ENCODE data around the gene ISM1.
"Not testable (repeated sequence)": the region's sequence is repeated elsewhere in the genome, so short reads cannot be mapped to it uniquely, and the experiment has no call there.

ISM1 gene

GRCh38 chr20:13234961-13235360, 13.9 kb downstream of the ISM1 start:
- H3K4me1 ChIP-seq (ENCODE audit: control insufficient read depth, insufficient read depth, low read depth, low read length), result peaks cover 4% of the 10 kb centered on the region
- no peak overlapping the region for H3K4me2 ChIP-seq (ENCODE audit: low read length, poor library complexity, severe bottlenecking)
- no peak overlapping the region for H3K4ac ChIP-seq (ENCODE audit: low read depth in 1 of 2, low read length in 2 of 2)
- H3K18ac ChIP-seq (ENCODE audit: low read depth in 1 of 2, low read length in 2 of 2), result no peak overlapping the region
- no peaks in the 10 kb centered on the region for H3K9me3 ChIP-seq (ENCODE audit: control insufficient read depth, low read length)
- no peak for DNase-seq
- no peak overlapping the region for H2BK12ac ChIP-seq (ENCODE audit: low read length in 2 of 2)
- H3K23ac ChIP-seq (ENCODE audit: low read length in 2 of 2), result no peak overlapping the region
- no peak overlapping the region for H3K4me3 ChIP-seq (ENCODE audit: insufficient read depth in 1 of 2, low read depth in 1 of 2, low read length in 2 of 2)
- no peaks in the 10 kb centered on the region for H3K79me1 ChIP-seq (replicated peaks; ENCODE audit: low read length, poor library complexity, severe bottlenecking)
- H2AK5ac ChIP-seq (ENCODE audit: low read length, severe bottlenecking), result no peak overlapping the region
- H2BK15ac ChIP-seq (ENCODE audit: low read depth, poor library complexity, severe bottlenecking), result no peak overlapping the region
- no peak overlapping the region for H4K91ac ChIP-seq (ENCODE audit: low read length)
- 50% methylated on average over 1 of the region's 1 CpG for WGBS
- no peaks in the 10 kb centered on the region for H3K36me3 ChIP-seq (ENCODE audit: control insufficient read depth in 1 of 2, insufficient read depth in 2 of 2, low read depth in 1 of 2, low read length in 2 of 2)
- H3K27me3 ChIP-seq (ENCODE audit: control insufficient read depth in 1 of 2, insufficient read depth in 1 of 2, low read length in 2 of 2), result no peaks in the 10 kb centered on the region
- H2AFZ ChIP-seq (ENCODE audit: low read depth, low read length), result no peak overlapping the region
- H2BK120ac ChIP-seq (ENCODE audit: low read depth, low read length), result no peak overlapping the region
- H2BK5ac ChIP-seq (ENCODE audit: low read depth, low read length, poor library complexity, severe bottlenecking), result no peak overlapping the region
- no peak overlapping the region for H3K14ac ChIP-seq (ENCODE audit: low read length in 2 of 2)
- H3K27ac ChIP-seq (ENCODE audit: low read length, poor library complexity, severe bottlenecking), result no peak overlapping the region
- H4K8ac ChIP-seq (ENCODE audit: low read length), result no peak overlapping the region
- H3K9ac ChIP-seq (ENCODE audit: low read length), result no peak overlapping the region

- not testable (repeated sequence) for DNase-seq; H2AFZ ChIP-seq (ENCODE audit: low read depth, low read length); H3K9me3 ChIP-seq (ENCODE audit: control insufficient read depth, low read length); H2BK5ac ChIP-seq (ENCODE audit: low read depth, low read length, poor library complexity, severe bottlenecking); H2AK5ac ChIP-seq (ENCODE audit: low read length, severe bottlenecking); H4K91ac ChIP-seq (ENCODE audit: low read length); H3K4me1 ChIP-seq (ENCODE audit: control insufficient read depth, insufficient read depth, low read depth, low read length); H3K23ac ChIP-seq (ENCODE audit: low read length in 2 of 2); H3K18ac ChIP-seq (ENCODE audit: low read depth in 1 of 2, low read length in 2 of 2); H3K4me2 ChIP-seq (ENCODE audit: low read length, poor library complexity, severe bottlenecking); H3K27me3 ChIP-seq (ENCODE audit: control insufficient read depth in 1 of 2, insufficient read depth in 1 of 2, low read length in 2 of 2); H3K36me3 ChIP-seq (ENCODE audit: control insufficient read depth in 1 of 2, insufficient read depth in 2 of 2, low read depth in 1 of 2, low read length in 2 of 2); H3K14ac ChIP-seq (ENCODE audit: low read length in 2 of 2); H3K79me1 ChIP-seq (replicated peaks; ENCODE audit: low read length, poor library complexity, severe bottlenecking); H2BK120ac ChIP-seq (ENCODE audit: low read depth, low read length); H2BK15ac ChIP-seq (ENCODE audit: low read depth, poor library complexity, severe bottlenecking); H4K8ac ChIP-seq (ENCODE audit: low read length); H3K27ac ChIP-seq (ENCODE audit: low read length, poor library complexity, severe bottlenecking); H3K4me3 ChIP-seq (ENCODE audit: insufficient read depth in 1 of 2, low read depth in 1 of 2, low read length in 2 of 2); H2BK12ac ChIP-seq (ENCODE audit: low read length in 2 of 2); H3K4ac ChIP-seq (ENCODE audit: low read depth in 1 of 2, low read length in 2 of 2); H3K9ac ChIP-seq (ENCODE audit: low read length)
- 67% methylated on average over 2 of the region's 2 CpGs for WGBS
Measured at GRCh38 chr20:13236360-13236759, 15.3 kb downstream of the ISM1 start.

- Histone ChIP-seq H3K4me1 (ENCODE audit: control insufficient read depth, insufficient read depth, low read depth, low read length) (peaks cover 2% of the 10 kb centered on the region), H3K23ac (ENCODE audit: low read length in 2 of 2) (no peak overlapping the region), H2BK120ac (ENCODE audit: low read depth, low read length) (no peak overlapping the region), H3K27ac (ENCODE audit: low read length, poor library complexity, severe bottlenecking) (no peak overlapping the region), H3K36me3 (ENCODE audit: control insufficient read depth in 1 of 2, insufficient read depth in 2 of 2, low read depth in 1 of 2, low read length in 2 of 2) (no peaks in the 10 kb centered on the region), H2AK5ac (ENCODE audit: low read length, severe bottlenecking) (no peak overlapping the region), H2AFZ (ENCODE audit: low read depth, low read length) (no peak overlapping the region), H3K18ac (ENCODE audit: low read depth in 1 of 2, low read length in 2 of 2) (no peak overlapping the region), H2BK5ac (ENCODE audit: low read depth, low read length, poor library complexity, severe bottlenecking) (no peak overlapping the region), H4K8ac (ENCODE audit: low read length) (no peak overlapping the region), H4K91ac (ENCODE audit: low read length) (no peak overlapping the region), H2BK12ac (ENCODE audit: low read length in 2 of 2) (no peak overlapping the region), H3K27me3 (ENCODE audit: control insufficient read depth in 1 of 2, insufficient read depth in 1 of 2, low read length in 2 of 2) (no peaks in the 10 kb centered on the region), H3K9me3 (ENCODE audit: control insufficient read depth, low read length) (no peaks in the 10 kb centered on the region), H3K4ac (ENCODE audit: low read depth in 1 of 2, low read length in 2 of 2) (no peak overlapping the region), H3K9ac (ENCODE audit: low read length) (no peak overlapping the region), H2BK15ac (ENCODE audit: low read depth, poor library complexity, severe bottlenecking) (no peak overlapping the region), H3K4me2 (ENCODE audit: low read length, poor library complexity, severe bottlenecking) (no peak overlapping the region), H3K79me1 (replicated peaks; ENCODE audit: low read length, poor library complexity, severe bottlenecking) (no peaks in the 10 kb centered on the region), H3K14ac (ENCODE audit: low read length in 2 of 2) (no peak overlapping the region), H3K4me3 (ENCODE audit: insufficient read depth in 1 of 2, low read depth in 1 of 2, low read length in 2 of 2) (no peak overlapping the region)
- no peak for DNase-seq
- 67% methylated on average over 1 of the region's 1 CpG for WGBS
Measured at GRCh38 chr20:13236990-13237720, 16.1 kb downstream of the ISM1 start.

GRCh38 chr20:13238001-13238653, 17.1 kb downstream of the ISM1 start:
- Histone ChIP-seq H3K4me1 (ENCODE audit: control insufficient read depth, insufficient read depth, low read depth, low read length) (peaks cover 2% of the 10 kb centered on the region), H3K27me3 (ENCODE audit: control insufficient read depth in 1 of 2, insufficient read depth in 1 of 2, low read length in 2 of 2) (no peaks in the 10 kb centered on the region), H2AK5ac (ENCODE audit: low read length, severe bottlenecking) (no peak overlapping the region), H2BK120ac (ENCODE audit: low read depth, low read length) (no peak overlapping the region), H2BK12ac (ENCODE audit: low read length in 2 of 2) (no peak overlapping the region), H3K4ac (ENCODE audit: low read depth in 1 of 2, low read length in 2 of 2) (no peak overlapping the region), H3K4me3 (ENCODE audit: insufficient read depth in 1 of 2, low read depth in 1 of 2, low read length in 2 of 2) (no peak overlapping the region), H3K23ac (ENCODE audit: low read length in 2 of 2) (no peak overlapping the region), H3K79me1 (replicated peaks; ENCODE audit: low read length, poor library complexity, severe bottlenecking) (no peaks in the 10 kb centered on the region), H2BK5ac (ENCODE audit: low read depth, low read length, poor library complexity, severe bottlenecking) (no peak overlapping the region), H3K18ac (ENCODE audit: low read depth in 1 of 2, low read length in 2 of 2) (no peak overlapping the region), H3K27ac (ENCODE audit: low read length, poor library complexity, severe bottlenecking) (no peak overlapping the region), H2AFZ (ENCODE audit: low read depth, low read length) (no peak overlapping the region), H3K4me2 (ENCODE audit: low read length, poor library complexity, severe bottlenecking) (no peak overlapping the region), H3K9me3 (ENCODE audit: control insufficient read depth, low read length) (no peaks in the 10 kb centered on the region), H4K8ac (ENCODE audit: low read length) (no peak overlapping the region), H3K36me3 (ENCODE audit: control insufficient read depth in 1 of 2, insufficient read depth in 2 of 2, low read depth in 1 of 2, low read length in 2 of 2) (no peaks in the 10 kb centered on the region), H3K9ac (ENCODE audit: low read length) (no peak overlapping the region), H3K14ac (ENCODE audit: low read length in 2 of 2) (no peak overlapping the region), H4K91ac (ENCODE audit: low read length) (no peak overlapping the region), H2BK15ac (ENCODE audit: low read depth, poor library complexity, severe bottlenecking) (no peak overlapping the region)
- DNase-seq, result no peak
- 73% methylated on average over 1 of the region's 2 CpGs for WGBS
